ENCODE measurements around the gene SDK1.

Gene SDK1

GRCh38 chr7:4056552-4057288 is 755.7 kb downstream of the SDK1 start:
- Mint-ChIP-seq H3K36me3 (ENCODE audit: low read depth) (no peaks in the 10 kb centered on the region), H3K9me3 (peaks cover 10% of the 10 kb centered on the region), H3K4me3 (no peak overlapping the region), H3K27me3 (peaks cover 24% of the 10 kb centered on the region), H3K27ac (no peak overlapping the region), H3K4me1 (ENCODE audit: low read depth) (no peaks in the 10 kb centered on the region)
- DNase-seq: no peak

GRCh38 chr7:4057289-4057616 is 756.2 kb downstream of the SDK1 start:
- Mint-ChIP-seq H3K27ac (no peak overlapping the region), H3K27me3 (peaks cover 24% of the 10 kb centered on the region), H3K4me1 (ENCODE audit: low read depth) (no peaks in the 10 kb centered on the region), H3K36me3 (ENCODE audit: low read depth) (no peaks in the 10 kb centered on the region), H3K4me3 (no peak overlapping the region), H3K9me3 (peaks cover 10% of the 10 kb centered on the region)
- DNase-seq: no peak

- Mint-ChIP-seq H3K36me3 (ENCODE audit: low read depth) (no peaks in the 10 kb centered on the region), H3K4me3 (no peak overlapping the region), H3K27me3 (peaks cover 23% of the 10 kb centered on the region), H3K27ac (no peak overlapping the region), H3K4me1 (ENCODE audit: low read depth) (no peaks in the 10 kb centered on the region), H3K9me3 (peaks cover 10% of the 10 kb centered on the region)
- no peak for DNase-seq
These were observed 757.1 kb downstream of the SDK1 start for GRCh38 chr7:4058158-4058557.

- Mint-ChIP-seq H3K27me3 (no peaks in the 10 kb centered on the region), H3K4me3 (no peak overlapping the region), H3K9me3 (no peaks in the 10 kb centered on the region), H3K36me3 (ENCODE audit: low read depth) (no peaks in the 10 kb centered on the region), H3K27ac (no peak overlapping the region), H3K4me1 (ENCODE audit: low read depth) (peaks cover 5% of the 10 kb centered on the region)
- DNase-seq: no peak
These were observed 764.1 kb downstream of the SDK1 start for GRCh38 chr7:4065190-4065589.

- H3K9me3 Mint-ChIP-seq: no peaks in the 10 kb centered on the region
- DNase-seq: no peak
- H3K27me3 Mint-ChIP-seq: no peaks in the 10 kb centered on the region
- no peak overlapping the region for H3K27ac Mint-ChIP-seq
- no peaks in the 10 kb centered on the region for H3K36me3 Mint-ChIP-seq (ENCODE audit: low read depth)
- peaks cover 5% of the 10 kb centered on the region for H3K4me1 Mint-ChIP-seq (ENCODE audit: low read depth)
- no peak overlapping the region for H3K4me3 Mint-ChIP-seq
These were observed 765.2 kb downstream of the SDK1 start for GRCh38 chr7:4066206-4066605.

GRCh38 chr7:4066626-4067475 is 765.8 kb downstream of the SDK1 start:
- H3K27ac Mint-ChIP-seq: no peak overlapping the region
- H3K27me3 Mint-ChIP-seq: no peaks in the 10 kb centered on the region
- no peaks in the 10 kb centered on the region for H3K36me3 Mint-ChIP-seq (ENCODE audit: low read depth)
- no peaks in the 10 kb centered on the region for H3K9me3 Mint-ChIP-seq
- no peak overlapping the region for H3K4me3 Mint-ChIP-seq
- DNase-seq: no peak
- peaks cover 5% of the 10 kb centered on the region for H3K4me1 Mint-ChIP-seq (ENCODE audit: low read depth)

GRCh38 chr7:4067476-4067760 is 766.4 kb downstream of the SDK1 start:
- peaks cover 5% of the 10 kb centered on the region for H3K4me1 Mint-ChIP-seq (ENCODE audit: low read depth)

GRCh38 chr7:4067874-4068273 is 766.8 kb downstream of the SDK1 start:
- no peaks in the 10 kb centered on the region for H3K36me3 Mint-ChIP-seq (ENCODE audit: low read depth)
- no peaks in the 10 kb centered on the region for H3K27me3 Mint-ChIP-seq
- H3K4me3 Mint-ChIP-seq: no peak overlapping the region
- H3K4me1 Mint-ChIP-seq (ENCODE audit: low read depth): peaks cover 5% of the 10 kb centered on the region
- no peak for DNase-seq
- no peaks in the 10 kb centered on the region for H3K9me3 Mint-ChIP-seq
- H3K27ac Mint-ChIP-seq: no peak overlapping the region

More at GRCh38 chr7:4067476-4067760, 766.4 kb downstream of the SDK1 start:
- no peak for DNase-seq
- no peaks in the 10 kb centered on the region for H3K36me3 Mint-ChIP-seq (ENCODE audit: low read depth)
- H3K27ac Mint-ChIP-seq: no peak overlapping the region
- H3K4me3 Mint-ChIP-seq: no peak overlapping the region
- H3K9me3 Mint-ChIP-seq: no peaks in the 10 kb centered on the region
- no peaks in the 10 kb centered on the region for H3K27me3 Mint-ChIP-seq

- no peak for DNase-seq
- no peaks in the 10 kb centered on the region for H3K9me3 Mint-ChIP-seq
- no peaks in the 10 kb centered on the region for H3K27me3 Mint-ChIP-seq
- peaks cover 5% of the 10 kb centered on the region for H3K4me1 Mint-ChIP-seq (ENCODE audit: low read depth)
- no peak overlapping the region for H3K4me3 Mint-ChIP-seq
- H3K36me3 Mint-ChIP-seq (ENCODE audit: low read depth): no peaks in the 10 kb centered on the region
- no peak overlapping the region for H3K27ac Mint-ChIP-seq
These were observed 767.2 kb downstream of the SDK1 start for GRCh38 chr7:4068286-4068685.

GRCh38 chr7:4069268-4070095 is 768.4 kb downstream of the SDK1 start:
- Mint-ChIP-seq H3K4me3 (no peak overlapping the region), H3K9me3 (no peaks in the 10 kb centered on the region), H3K27ac (no peak overlapping the region), H3K27me3 (no peaks in the 10 kb centered on the region), H3K36me3 (ENCODE audit: low read depth) (no peaks in the 10 kb centered on the region), H3K4me1 (ENCODE audit: low read depth) (peaks cover 5% of the 10 kb centered on the region)
- no peak for DNase-seq

- no peaks in the 10 kb centered on the region for H3K36me3 Mint-ChIP-seq (ENCODE audit: low read depth)
- peaks cover 2% of the 10 kb centered on the region for H3K4me1 Mint-ChIP-seq (ENCODE audit: low read depth)
- H3K9me3 Mint-ChIP-seq: no peaks in the 10 kb centered on the region
- H3K27me3 Mint-ChIP-seq: no peaks in the 10 kb centered on the region
- H3K4me3 Mint-ChIP-seq: no peak overlapping the region
- DNase-seq: no peak
- H3K27ac Mint-ChIP-seq: no peak overlapping the region
These were observed 769.2 kb downstream of the SDK1 start for GRCh38 chr7:4070214-4070613.

- Mint-ChIP-seq H3K27me3 (no peaks in the 10 kb centered on the region), H3K4me1 (ENCODE audit: low read depth) (no peaks in the 10 kb centered on the region), H3K4me3 (no peak overlapping the region), H3K9me3 (no peaks in the 10 kb centered on the region), H3K27ac (no peak overlapping the region), H3K36me3 (ENCODE audit: low read depth) (no peaks in the 10 kb centered on the region)
- no peak for DNase-seq
These were observed 770.5 kb downstream of the SDK1 start for GRCh38 chr7:4071370-4072058.

GRCh38 chr7:4072161-4072925 is 771.3 kb downstream of the SDK1 start:
- no peaks in the 10 kb centered on the region for H3K27me3 Mint-ChIP-seq
- peaks cover 1% of the 10 kb centered on the region for H3K9me3 Mint-ChIP-seq
- H3K36me3 Mint-ChIP-seq (ENCODE audit: low read depth): no peaks in the 10 kb centered on the region
- H3K4me3 Mint-ChIP-seq: no peak overlapping the region
- H3K27ac Mint-ChIP-seq: no peak overlapping the region
- DNase-seq: no peak
- H3K4me1 Mint-ChIP-seq (ENCODE audit: low read depth): no peaks in the 10 kb centered on the region

GRCh38 chr7:4073052-4073451 is 772.0 kb downstream of the SDK1 start:
- H3K36me3 Mint-ChIP-seq (ENCODE audit: low read depth): no peaks in the 10 kb centered on the region
- no peaks in the 10 kb centered on the region for H3K27me3 Mint-ChIP-seq
- no peaks in the 10 kb centered on the region for H3K4me1 Mint-ChIP-seq (ENCODE audit: low read depth)
- H3K27ac Mint-ChIP-seq: no peak overlapping the region
- no peak overlapping the region for H3K4me3 Mint-ChIP-seq
- peaks cover 3% of the 10 kb centered on the region for H3K9me3 Mint-ChIP-seq
- no peak for DNase-seq
